BLaER1 treated with 17β-estradiol and CSF1 and Interleukin-3, amounts not matched to agents 10 nM and 100 nM (cell line): Measurements from ENCODE around the gene CYSTM1.
"Not testable (repeated sequence)": the region's sequence is repeated elsewhere in the genome, so short reads cannot be mapped to it uniquely, and the experiment has no call there.

Experiments
- H3K27ac ChIP-seq, 11 experiments: shearing (Covaris generic); formaldehyde crosslinking; 2 replicates each; pipeline ENCODE4 v1.8.1; 2022
- H3K27me3 ChIP-seq, 11 experiments: shearing (Covaris generic); formaldehyde crosslinking; 2 replicates each; pipeline ENCODE4 v1.8.1; 2022
- H3K36me3 ChIP-seq, 11 experiments: shearing (Covaris generic); formaldehyde crosslinking; 2 replicates each; pipeline ENCODE4 v1.8.1; 2022
- H3K4me1 ChIP-seq, 10 experiments: shearing (Covaris generic); formaldehyde crosslinking; 2 replicates each; pipeline ENCODE4 v1.8.1; 2022
- H3K4me2 ChIP-seq, 11 experiments: shearing (Covaris generic); formaldehyde crosslinking; 2 replicates each; pipeline ENCODE4 v1.8.1; 2022
- H3K4me3 ChIP-seq, 10 experiments: shearing (Covaris generic); formaldehyde crosslinking; 2 replicates each; pipeline ENCODE4 v1.8.1; 2022
- H3K9ac ChIP-seq, 11 experiments: shearing (Covaris generic); formaldehyde crosslinking; 2 replicates each; pipeline ENCODE4 v1.8.1; 2022
- H3K9me3 ChIP-seq, 11 experiments: shearing (Covaris generic); formaldehyde crosslinking; replicated peaks in 1 of 11; 2 replicates each; pipeline ENCODE4 v1.8.1; 2022
- H4K20me1 ChIP-seq, 11 experiments: shearing (Covaris generic); formaldehyde crosslinking; 2 replicates each; pipeline ENCODE4 v1.8.1; 2022
- Cebpa-rat ChIP-seq, 11 experiments: shearing (Covaris generic); IDR thresholded peaks; 2 replicates each; pipeline ENCODE4 v1.8.1; 2022

The CYSTM1 gene

DNA sequence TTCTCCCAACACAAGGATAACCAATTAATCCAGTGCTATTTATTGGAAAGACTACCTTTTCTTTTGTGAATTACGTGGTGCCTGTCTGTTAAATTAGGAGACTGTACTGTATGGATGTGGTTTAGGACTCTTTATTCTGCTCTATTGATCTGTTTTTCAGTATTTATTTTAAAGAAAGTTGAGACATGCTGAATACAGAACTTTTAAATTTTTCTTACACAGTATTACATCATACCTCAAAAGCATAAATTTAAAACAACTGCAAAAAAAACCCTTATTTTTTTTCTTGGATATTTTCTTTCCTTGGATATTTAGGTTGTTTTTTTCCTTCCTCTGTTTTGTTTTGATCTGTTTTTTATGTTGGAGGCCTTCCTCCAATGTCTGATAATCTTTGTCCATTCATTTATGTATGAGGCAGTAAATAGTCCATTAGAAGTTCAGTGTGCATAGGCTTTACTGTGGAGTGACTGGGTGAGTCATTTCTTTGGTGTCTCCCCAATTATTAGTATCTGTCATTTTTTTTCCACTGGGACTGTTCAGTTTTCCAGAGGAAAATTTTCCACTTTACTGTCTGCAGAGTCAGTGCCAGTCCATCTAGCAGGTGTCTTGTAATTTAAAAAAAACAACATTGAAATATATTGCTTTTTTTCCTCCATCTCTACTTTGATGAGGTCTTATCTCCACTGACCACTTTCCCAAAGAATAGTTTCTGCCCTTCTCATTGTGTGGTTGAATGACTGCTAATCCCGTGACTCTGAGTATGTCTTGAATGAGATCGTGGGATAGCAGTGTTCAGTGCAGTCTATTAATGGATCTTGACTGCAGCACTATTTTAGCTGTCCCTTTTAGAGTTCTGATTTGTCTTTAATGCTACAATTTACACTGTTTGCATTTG lies 15.2 kb downstream of the CYSTM1 start:
- Histone ChIP-seq H3K9ac (no peak overlapping the region), H4K20me1 (peaks cover 0 to 63% (median 0%) of the 10 kb centered on the region in 11 experiments; a peak in 3 of 22 replicates), H3K36me3 (peaks cover 0 to 26% (median 3%) of the 10 kb centered on the region in 11 experiments; a peak in 5 of 22 replicates), H3K4me1 (peaks cover 0 to 27% (median 3%) of the 10 kb centered on the region in 10 experiments; a peak in 8 of 20 replicates), H3K9me3 (0 out of 22 replicates have a peak, but pooled peaks cover 0 to 6% (median 0%) of the 10 kb centered on the region in 11 experiments), H3K4me3 (no peak overlapping the region), H3K4me2 (peak overlapping the region in 1 of 11 experiments; percentile 14; a peak in 1 of 22 replicates), H3K27ac (no peak overlapping the region), H3K27me3 (no peaks in the 10 kb centered on the region)
- no peak for TF ChIP-seq Cebpa-rat (IDR thresholded peaks at IDR 0.05)

DNA sequence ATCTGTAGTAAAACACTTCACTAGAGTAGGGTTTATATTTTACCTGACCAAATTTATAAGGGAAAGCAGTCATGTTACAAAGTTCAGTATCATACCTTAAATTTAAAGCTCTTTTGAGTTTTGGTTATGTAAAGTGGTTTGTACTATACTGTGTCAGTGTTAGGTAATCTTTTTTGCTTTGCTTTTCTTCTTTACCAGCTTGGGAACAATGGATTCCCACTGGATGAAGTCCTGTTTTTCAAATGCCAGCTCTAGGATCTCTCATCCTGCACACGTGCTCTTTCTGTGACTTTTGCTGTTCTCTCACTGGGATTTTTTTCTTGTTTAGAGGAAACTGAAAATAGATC lies 15.9 kb downstream of the CYSTM1 start:
- H3K4me2 ChIP-seq, result peak overlapping the region in 1 of 11 experiments; percentile 14; a peak in 1 of 22 replicates
- no peak overlapping the region for H3K27ac ChIP-seq
- no peak for TF ChIP-seq Cebpa-rat (IDR thresholded peaks at IDR 0.05)
- H4K20me1 ChIP-seq, result peaks cover 0 to 58% (median 0%) of the 10 kb centered on the region in 11 experiments; a peak in 3 of 22 replicates
- no peaks in the 10 kb centered on the region for H3K27me3 ChIP-seq
- peaks cover 0 to 24% (median 4%) of the 10 kb centered on the region in 10 experiments; a peak in 8 of 20 replicates for H3K4me1 ChIP-seq
- no peak overlapping the region for H3K9ac ChIP-seq
- H3K4me3 ChIP-seq, result no peak overlapping the region
- 0 out of 22 replicates have a peak, but pooled peaks cover 0 to 6% (median 0%) of the 10 kb centered on the region in 11 experiments for H3K9me3 ChIP-seq
- peaks cover 0 to 28% (median 3%) of the 10 kb centered on the region in 11 experiments; a peak in 5 of 22 replicates for H3K36me3 ChIP-seq

- no peak for TF ChIP-seq Cebpa-rat (IDR thresholded peaks at IDR 0.05)
- no peaks in the 10 kb centered on the region for H3K27me3 ChIP-seq
- no peak overlapping the region for H3K27ac ChIP-seq
- H3K36me3 ChIP-seq, result peaks cover 0 to 43% (median 3%) of the 10 kb centered on the region in 11 experiments; a peak in 5 of 22 replicates
- no peak overlapping the region for H3K4me2 ChIP-seq
- H4K20me1 ChIP-seq, result peaks cover 0 to 53% (median 0%) of the 10 kb centered on the region in 11 experiments; a peak in 3 of 22 replicates
- H3K4me1 ChIP-seq, result peaks cover 0 to 16% (median 6%) of the 10 kb centered on the region in 10 experiments; a peak in 7 of 20 replicates
- no peak overlapping the region for H3K4me3 ChIP-seq
- H3K9ac ChIP-seq, result no peak overlapping the region
- H3K9me3 ChIP-seq, result 0 out of 22 replicates have a peak, but pooled peaks cover 0 to 6% (median 0%) of the 10 kb centered on the region in 11 experiments
Measured at GRCh38 chr5:140192715-140193430, 17.9 kb downstream of the CYSTM1 start.

DNA sequence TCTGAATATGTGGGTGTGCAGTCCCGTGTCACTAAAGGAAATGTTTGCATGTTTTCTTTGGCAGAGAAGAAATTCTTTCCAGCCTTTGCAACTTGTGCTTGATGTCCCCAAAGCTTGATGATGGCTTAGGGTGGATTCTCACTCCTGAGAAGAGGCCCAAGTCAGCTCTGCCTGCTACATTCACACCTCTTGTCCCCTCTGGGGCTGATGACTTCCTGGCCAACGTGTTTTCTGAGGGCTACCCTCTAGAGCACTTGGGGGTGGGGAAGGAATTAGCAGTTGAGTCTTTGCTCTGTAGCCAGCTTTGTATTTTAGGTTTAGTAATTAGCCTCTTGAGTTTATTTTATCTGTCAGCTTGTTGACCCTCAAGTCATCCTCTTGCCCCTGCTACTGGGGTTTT lies 19.7 kb downstream of the CYSTM1 start:
- no peak overlapping the region for H3K9ac ChIP-seq
- H3K4me2 ChIP-seq, result peak overlapping the region in 2 of 11 experiments; percentile 14 to 31; a peak in 3 of 22 replicates
- H3K4me3 ChIP-seq, result no peak overlapping the region
- H3K4me1 ChIP-seq, result peaks cover 0 to 15% (median 6%) of the 10 kb centered on the region in 10 experiments; a peak in 7 of 20 replicates
- H3K27ac ChIP-seq, result no peak overlapping the region
- H3K9me3 ChIP-seq, result peaks cover 0 to 5% (median 0%) of the 10 kb centered on the region in 11 experiments; a peak in 3 of 22 replicates
- peaks cover 0 to 48% (median 4%) of the 10 kb centered on the region in 11 experiments; a peak in 5 of 22 replicates for H3K36me3 ChIP-seq
- TF ChIP-seq Cebpa-rat (IDR thresholded peaks at IDR 0.05), result no peak
- peaks cover 0 to 44% (median 0%) of the 10 kb centered on the region in 11 experiments; a peak in 3 of 22 replicates for H4K20me1 ChIP-seq
- no peaks in the 10 kb centered on the region for H3K27me3 ChIP-seq

DNA sequence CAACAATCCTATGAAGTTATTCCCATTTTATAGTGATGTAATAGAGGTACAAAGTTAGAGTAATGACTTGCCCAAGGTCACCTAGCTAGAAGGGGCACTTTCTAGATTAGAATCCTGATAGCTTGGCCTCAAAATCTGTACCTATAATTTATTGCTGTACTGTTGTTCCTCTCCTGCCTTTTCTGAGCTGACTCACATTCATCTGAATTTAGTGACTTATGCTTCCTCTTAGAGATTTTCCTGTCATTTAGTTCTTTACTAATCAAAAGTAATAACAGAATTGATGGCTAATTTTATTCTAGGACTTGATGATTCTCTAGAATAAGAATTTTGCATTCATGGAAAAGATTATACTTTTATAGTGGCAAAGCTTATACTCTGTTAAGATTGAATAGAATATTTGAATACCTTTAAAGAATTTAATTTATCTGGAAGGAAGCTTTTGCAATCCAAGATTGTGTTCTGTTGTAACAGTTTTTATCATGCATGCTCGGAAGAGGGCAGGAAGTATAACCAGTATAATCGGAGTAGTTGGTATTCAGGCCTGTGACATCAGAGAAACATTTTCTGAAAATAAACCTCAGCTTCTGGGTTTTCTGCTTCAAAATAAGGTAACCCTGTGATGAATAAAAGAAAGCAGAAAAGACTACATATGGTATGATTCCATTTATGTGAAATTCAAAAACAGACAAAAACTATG lies 21.3 kb downstream of the CYSTM1 start:
- Histone ChIP-seq H3K4me1 (peaks cover 0 to 10% (median 5%) of the 10 kb centered on the region in 10 experiments; a peak in 6 of 20 replicates), H3K9ac (no peak overlapping the region), H3K4me3 (no peak overlapping the region), H3K27me3 (no peaks in the 10 kb centered on the region), H3K36me3 (peaks cover 0 to 48% (median 4%) of the 10 kb centered on the region in 11 experiments; a peak in 5 of 22 replicates), H3K27ac (no peak overlapping the region), H3K4me2 (peak overlapping the region in 1 of 11 experiments; percentile 24; a peak in 1 of 22 replicates), H3K9me3 (peaks cover 0 to 7% (median 0%) of the 10 kb centered on the region in 11 experiments; a peak in 3 of 22 replicates), H4K20me1 (peaks cover 0 to 33% (median 0%) of the 10 kb centered on the region in 11 experiments; a peak in 3 of 22 replicates)
- TF ChIP-seq Cebpa-rat (IDR thresholded peaks at IDR 0.05), result no peak

DNA sequence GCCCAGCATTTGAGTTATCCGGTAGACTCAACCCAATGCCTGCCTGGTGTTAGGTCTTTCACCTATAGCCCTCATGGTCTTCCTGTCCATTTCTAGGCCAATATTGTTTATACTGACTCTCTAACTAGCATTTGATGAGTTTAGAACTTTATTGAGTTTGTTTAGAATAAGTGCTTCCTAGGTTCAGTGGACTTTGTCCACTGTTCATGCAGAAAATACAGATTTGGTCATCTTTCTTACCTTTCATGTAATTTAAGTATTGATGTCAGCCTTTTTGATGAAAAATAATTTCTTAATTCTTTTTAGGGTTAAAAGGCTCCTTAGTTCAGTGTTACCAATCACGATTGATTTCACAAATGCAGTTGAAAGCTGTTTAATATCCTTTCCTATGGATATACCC lies 22.0 kb downstream of the CYSTM1 start:
- H3K27ac ChIP-seq, result no peak overlapping the region
- no peak for TF ChIP-seq Cebpa-rat (IDR thresholded peaks at IDR 0.05)
- H3K27me3 ChIP-seq, result no peaks in the 10 kb centered on the region
- peaks cover 0 to 7% (median 0%) of the 10 kb centered on the region in 11 experiments; a peak in 3 of 22 replicates for H3K9me3 ChIP-seq
- peaks cover 0 to 10% (median 5%) of the 10 kb centered on the region in 10 experiments; a peak in 6 of 20 replicates for H3K4me1 ChIP-seq
- H3K4me3 ChIP-seq, result no peak overlapping the region
- H3K4me2 ChIP-seq, result no peak overlapping the region
- H3K9ac ChIP-seq, result no peak overlapping the region
- peaks cover 0 to 28% (median 0%) of the 10 kb centered on the region in 11 experiments; a peak in 3 of 22 replicates for H4K20me1 ChIP-seq
- peaks cover 0 to 48% (median 4%) of the 10 kb centered on the region in 11 experiments; a peak in 5 of 22 replicates for H3K36me3 ChIP-seq

- Histone ChIP-seq H3K4me1 (peaks cover 0 to 10% (median 5%) of the 10 kb centered on the region in 10 experiments; a peak in 8 of 20 replicates), H4K20me1 (peaks cover 0 to 31% (median 0%) of the 10 kb centered on the region in 11 experiments; a peak in 3 of 22 replicates), H3K36me3 (peaks cover 0 to 45% (median 4%) of the 10 kb centered on the region in 11 experiments; a peak in 5 of 22 replicates)
- H3K4me3 ChIP-seq, H3K9me3 ChIP-seq, H3K4me2 ChIP-seq, H3K27ac ChIP-seq, H3K9ac ChIP-seq, H3K27me3 ChIP-seq: not testable (repeated sequence)
Measured at GRCh38 chr5:140198915-140199314, 23.9 kb downstream of the CYSTM1 start.

GRCh38 chr5:140202078-140202477 lies 27.1 kb downstream of the CYSTM1 start:
- no peak overlapping the region for H3K9ac ChIP-seq
- no peak overlapping the region for H3K27ac ChIP-seq
- no peaks in the 10 kb centered on the region for H3K27me3 ChIP-seq
- peaks cover 0 to 23% (median 0%) of the 10 kb centered on the region in 11 experiments; a peak in 5 of 22 replicates for H3K36me3 ChIP-seq
- H3K4me1 ChIP-seq, result peaks cover 7 to 32% (median 23%) of the 10 kb centered on the region in 10 experiments; a peak in 18 of 20 replicates
- H3K4me3 ChIP-seq, result no peak overlapping the region
- peaks cover 0 to 7% (median 0%) of the 10 kb centered on the region in 11 experiments; a peak in 3 of 22 replicates for H3K9me3 ChIP-seq
- H4K20me1 ChIP-seq, result peaks cover 0 to 56% (median 0%) of the 10 kb centered on the region in 11 experiments; a peak in 4 of 22 replicates
- no peak for TF ChIP-seq Cebpa-rat (IDR thresholded peaks at IDR 0.05)
- no peak overlapping the region for H3K4me2 ChIP-seq
